IMR-90 (cell line): Measurements from ENCODE around the gene ETFA. TPM values are rescaled to one million over a fixed set of nuclear protein-coding genes. Genes with fewer than 3 reads are reported as not detected.

Experiments
- ATAC-seq: fragments of 200-7000 bp; cut with Tn5 transposase; 2 replicates; pipeline ENCODE4 v1.9.1; 2020; ENCODE audit warnings: low read depth, mild to moderate bottlenecking, moderate library complexity
- BruUV-seq: library from RNA; stranded (reverse); fragments of 400-500 nt; replicated peaks from 2 replicates; lab custom pipeline; 2021; lab: Mats Ljungman, UMichigan
- CTCF ChIA-PET: fragments of 300-600 bp; formaldehyde crosslinking; extraction: SDS; loops from one replicate; lab custom pipeline; 2021; ENCODE audit warnings: antibody characterized with exemption; lab: Yijun Ruan, JAX
- POLR2A ChIA-PET: fragments of 300-600 bp; sonication (Branson Sonifier 250); formaldehyde crosslinking; loops from one replicate; lab custom pipeline; 2022; ENCODE audit warnings: antibody characterized with exemption; ENCODE audit not compliant: unreplicated experiment; lab: Charles Lee
- DNase-seq: peaks from one replicate; pipeline ENCODE4 v3.0.0; 2013
- H2AFZ ChIP-seq: replicated peaks from 2 replicates; pipeline ENCODE3; 2013; ENCODE audit warnings: low read length, mild to moderate bottlenecking; ENCODE audit not compliant: poor library complexity
- H2AK5ac ChIP-seq: 2 replicates; pipeline ENCODE4 v1.6.1; 2013; ENCODE audit warnings: low read depth, low read length, inconsistent platforms
- H2AK9ac ChIP-seq: replicated peaks from 2 replicates; pipeline ENCODE3; 2013; ENCODE audit warnings: mild to moderate bottlenecking, low read depth, low read length, moderate library complexity; ENCODE audit not compliant: poor library complexity
- H2BK120ac ChIP-seq: 2 replicates; pipeline ENCODE4 v1.6.1; 2013; ENCODE audit warnings: low read depth, low read length, inconsistent platforms
- H2BK15ac ChIP-seq: 3 replicates; pipeline ENCODE4 v1.6.1; 2013; ENCODE audit warnings: low read depth, low read length, inconsistent platforms
- H2BK20ac ChIP-seq: 2 replicates; pipeline ENCODE4 v1.6.1; 2013; ENCODE audit warnings: low read depth, mild to moderate bottlenecking, inconsistent platforms, low read length, moderate library complexity
- H2BK5ac ChIP-seq: 2 replicates; pipeline ENCODE4 v1.6.1; 2013; ENCODE audit warnings: mild to moderate bottlenecking, low read depth, low read length, inconsistent platforms; ENCODE audit not compliant: poor library complexity, severe bottlenecking
- H3K14ac ChIP-seq: replicated peaks from 2 replicates; pipeline ENCODE4 v1.6.1; 2013; ENCODE audit warnings: low read depth, low read length, inconsistent platforms
- H3K18ac ChIP-seq: 2 replicates; pipeline ENCODE4 v1.6.1; 2013; ENCODE audit warnings: low read depth, low read length, control low read depth
- H3K23ac ChIP-seq: 2 replicates; pipeline ENCODE4 v1.6.1; 2013; ENCODE audit warnings: low read depth, low read length, inconsistent platforms
- H3K27ac ChIP-seq: 2 replicates; pipeline ENCODE4 v1.5.1; 2013; ENCODE audit warnings: mild to moderate bottlenecking, control low read depth, low read length; ENCODE audit not compliant: insufficient read depth
- H3K27me3 ChIP-seq: 2 replicates; pipeline ENCODE4 v1.6.1; 2013; ENCODE audit warnings: low read length; ENCODE audit not compliant: control insufficient read depth, insufficient read depth
- H3K36me3 ChIP-seq: 2 replicates; pipeline ENCODE4 v1.6.1; 2013; ENCODE audit warnings: low read length, mixed read lengths; ENCODE audit not compliant: control insufficient read depth, insufficient read depth
- H3K4ac ChIP-seq: 2 replicates; pipeline ENCODE4 v1.6.1; 2013; ENCODE audit warnings: low read depth, low read length, inconsistent platforms
- H3K4me1 ChIP-seq: 2 replicates; pipeline ENCODE4 v1.6.1; 2013; ENCODE audit warnings: low read length, mixed read lengths; ENCODE audit not compliant: control insufficient read depth, insufficient read depth
- H3K4me2 ChIP-seq: 2 replicates; pipeline ENCODE4 v1.6.1; 2013; ENCODE audit warnings: low read depth, mild to moderate bottlenecking, control low read depth, low read length, moderate library complexity
- H3K4me3 ChIP-seq: 2 replicates; pipeline ENCODE4 v1.5.1; 2013; ENCODE audit warnings: low read depth, mild to moderate bottlenecking, control low read depth, low read length, moderate library complexity; ENCODE audit not compliant: insufficient read depth
- H3K56ac ChIP-seq: 2 replicates; pipeline ENCODE4 v1.6.1; 2013; ENCODE audit warnings: low read length, inconsistent platforms; ENCODE audit not compliant: insufficient read depth; ENCODE audit errors: extremely low read depth
- H3K79me1 ChIP-seq, 2 experiments: 2 replicates each; pipeline ENCODE4 v1.6.1; 2013; ENCODE audit warnings: low read length in 2 of 2, inconsistent platforms in 1 of 2, low read depth in 1 of 2
- H3K9ac ChIP-seq: 2 replicates; pipeline ENCODE4 v1.6.1; 2013; ENCODE audit warnings: low read depth, low read length, control low read depth
- H3K9me1 ChIP-seq: 2 replicates; pipeline ENCODE4 v1.6.1; 2013; ENCODE audit warnings: low read length, inconsistent platforms; ENCODE audit not compliant: insufficient read depth
- H3K9me3 ChIP-seq: 2 replicates; pipeline ENCODE4 v1.6.1; 2013; ENCODE audit warnings: low read length; ENCODE audit not compliant: control insufficient read depth, insufficient read depth
- H4K20me1 ChIP-seq: 2 replicates; pipeline ENCODE4 v1.6.1; 2013; ENCODE audit warnings: low read length, inconsistent platforms; ENCODE audit not compliant: insufficient read depth
- H4K5ac ChIP-seq: 2 replicates; pipeline ENCODE4 v1.6.1; 2013; ENCODE audit warnings: mild to moderate bottlenecking, low read depth, low read length, control low read depth
- H4K8ac ChIP-seq, 2 experiments: 2 replicates each; pipeline ENCODE4 v1.6.1; 2013; ENCODE audit warnings: low read depth in 2 of 2, low read length in 2 of 2, control low read depth in 1 of 2, inconsistent platforms in 1 of 2
- H4K91ac ChIP-seq: 2 replicates; pipeline ENCODE4 v1.6.1; 2013; ENCODE audit warnings: low read depth, low read length, inconsistent platforms; ENCODE audit not compliant: insufficient read depth
- CEBPB ChIP-seq: IDR thresholded peaks from 2 replicates; pipeline ENCODE4 v1.6.1; 2012; ENCODE audit warnings: low read depth, low read length, improper control_type of control experiment
- CHD1 ChIP-seq: IDR thresholded peaks from 2 replicates; pipeline ENCODE4 v1.6.1; 2012; ENCODE audit warnings: low read depth, low read length, improper control_type of control experiment
- MAZ ChIP-seq: IDR thresholded peaks from 2 replicates; pipeline ENCODE4 v1.6.1; 2012; ENCODE audit warnings: low read depth, mild to moderate bottlenecking, low read length, improper control_type of control experiment, moderate library complexity, borderline replicate concordance
- MXI1 ChIP-seq: IDR thresholded peaks from 2 replicates; pipeline ENCODE4 v1.6.1; 2012; ENCODE audit warnings: low read depth, mild to moderate bottlenecking, low read length, moderate library complexity, borderline replicate concordance
- RFX5 ChIP-seq: IDR thresholded peaks from 2 replicates; pipeline ENCODE4 v1.8.0; 2012; ENCODE audit warnings: low read depth, mild to moderate bottlenecking, low read length, moderate library complexity
- SMC3 ChIP-seq: fragments of 150-350 bp; IDR thresholded peaks from 2 replicates; pipeline ENCODE4 v1.6.1; 2016; ENCODE audit warnings: low read depth, mild to moderate bottlenecking, antibody characterized with exemption, low read length, moderate library complexity
- WGBS, 2 experiments: methylation state at CpG; one replicate each; pipeline versions ENCODE4 v1.1.5 to v1.1.7; 2013; ENCODE audit warnings: missing lambda C conversion rate in 2 of 2; ENCODE audit not compliant: insufficient read length in 1 of 2; ENCODE audit errors: extremely low coverage in 2 of 2; 5-methylcytosine and 5-hydroxymethylcytosine counted together
- dilution Hi-C: fragments of 300-500 bp; cut with HindIII; formaldehyde crosslinking; loops from one replicate; pipeline ENCODE4 v1.14.3; 2018; ENCODE audit warnings: low sequenced_read_pairs; ENCODE audit not compliant: unreplicated experiment
- in situ Hi-C: fragments of 300-500 bp; cut with MboI; formaldehyde crosslinking; loops from 3 replicates; pipeline ENCODE4 v1.14.3; 2019; ENCODE audit warnings: low sequenced_read_pairs, inconsistent platforms, mixed read lengths
- intact Hi-C: fragments of 100-400 bp; cut with micrococcal nuclease; formaldehyde crosslinking; loops from 2 replicates; pipeline ENCODE4 v1.10.0; 2022
- polyA plus RNA-seq, 3 experiments: library from polyadenylated mRNA; depleted of rRNA; stranded (reverse); fragments of >200 nt; gene quantifications; 2 replicates each; pipeline ENCODE4 v1.2.3, GENCODE V29; 2012; ENCODE audit warnings: low replicate concordance in 1 of 3
- total RNA-seq: library from RNA; depleted of rRNA; stranded (reverse); fragments of >200 nt; gene quantifications from 2 replicates; pipeline ENCODE4 v1.2.3, GENCODE V29; 2012
- TF ChIP-seq, protein P1 (sequence below): fragments of 150-350 bp; IDR thresholded peaks from 2 replicates; pipeline ENCODE4 v1.6.1; 2017; ENCODE audit warnings: mild to moderate bottlenecking, antibody characterized with exemption, low read length, low read depth

Gene ETFA
- total and polyA plus RNA-seq, 2 of the 4 experiments (the other 2 are of a cell fraction), result 115 to 172 TPM

- POLR2A ChIA-PET, result no interaction called here
- Histone ChIP-seq H4K91ac (no peak overlapping the region), H3K23ac (no peak overlapping the region), H3K14ac (no peak overlapping the region), H2AK5ac (no peak overlapping the region), H3K18ac (no peak overlapping the region), H3K27me3 (peaks cover 32% of the 10 kb centered on the region), H2BK15ac (no peak overlapping the region), H4K5ac (no peak overlapping the region), H4K20me1 (peaks cover 17% of the 10 kb centered on the region), H2BK120ac (no peak overlapping the region), H2BK5ac (no peak overlapping the region), H3K9me3 (peaks cover 12% of the 10 kb centered on the region; the same call in 1 of the 2 replicates), H3K4me2 (no peak overlapping the region), H3K4me1 (peaks cover 7% of the 10 kb centered on the region), H3K56ac (no peak overlapping the region), H3K9ac (no peak overlapping the region), H3K4me3 (no peak overlapping the region), H2AK9ac (no peak overlapping the region), H3K4ac (no peak overlapping the region), H3K79me1 (peaks cover 3 to 17% of the 10 kb centered on the region in 2 experiments; a peak in 3 of 4 replicates), H2AFZ (no peak overlapping the region), H3K27ac (no peak overlapping the region), H3K9me1 (no peaks in the 10 kb centered on the region; the same call in 1 of the 2 replicates), H3K36me3 (peaks cover 23% of the 10 kb centered on the region), H2BK20ac (no peak overlapping the region), H4K8ac (no peak overlapping the region)
- no peak for ATAC-seq
- in situ Hi-C loops, result no loop called here
- WGBS, 2 experiments, result 56% methylated on average over 14 of the region's 35 CpGs; no CpG with 5 or more reads in 1 of the 2 experiments
- no peak for DNase-seq
- TF ChIP-seq CHD1 (no peak), MAZ (no peak), MXI1 (no peak), SMC3 (no peak), RFX5 (no peak), CEBPB (no peak)
- TF ChIP-seq, protein P1, sequence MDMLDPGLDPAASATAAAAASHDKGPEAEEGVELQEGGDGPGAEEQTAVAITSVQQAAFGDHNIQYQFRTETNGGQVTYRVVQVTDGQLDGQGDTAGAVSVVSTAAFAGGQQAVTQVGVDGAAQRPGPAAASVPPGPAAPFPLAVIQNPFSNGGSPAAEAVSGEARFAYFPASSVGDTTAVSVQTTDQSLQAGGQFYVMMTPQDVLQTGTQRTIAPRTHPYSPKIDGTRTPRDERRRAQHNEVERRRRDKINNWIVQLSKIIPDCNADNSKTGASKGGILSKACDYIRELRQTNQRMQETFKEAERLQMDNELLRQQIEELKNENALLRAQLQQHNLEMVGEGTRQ, result no peak
- intact Hi-C loops, result loop anchor here (10.0 kb wide), 1 partner anchor 234 kb away; no protein-coding TSS in a partner anchor
- dilution Hi-C loops, result no loop called here
- BruUV-seq, result no TSS peak
- CTCF ChIA-PET, result interaction anchor here (0.6 kb wide), 1 partner anchor 110 kb away, joined by 3 read pairs; no protein-coding TSS in a partner anchor
Measured at GRCh38 chr15:76340803-76341365, 29.6 kb upstream of the ETFA start.
